Lower lobe of right lung (tissue), 2 donors: ENCODE data around the gene CCDC127. TPM values are rescaled to one million over a fixed set of nuclear protein-coding genes. Genes with fewer than 3 reads are reported as not detected.
"Not testable (repeated sequence)": the region's sequence is repeated elsewhere in the genome, so short reads cannot be mapped to it uniquely, and the experiment has no call there.

Experiments
- ATAC-seq, 2 donors: fragments of 200-7000 bp; cut with Tn5 transposase; one replicate each; pipeline ENCODE4 v1.9.1; 2020 to 2022; ENCODE audit warnings: mild to moderate bottlenecking in 2 of 2, moderate library complexity in 2 of 2
- DNase-seq: peaks from one replicate; pipeline ENCODE4 v3.0.0-alpha.2; 2020
- H3K27ac ChIP-seq: fragments of 200-600 bp; one replicate; pipeline ENCODE4 v1.8.0; 2022
- H3K27me3 ChIP-seq: fragments of 200-600 bp; one replicate; pipeline ENCODE4 v1.8.0; 2022; ENCODE audit warnings: low read depth
- H3K36me3 ChIP-seq: fragments of 200-600 bp; one replicate; pipeline ENCODE4 v1.8.0; 2022; ENCODE audit warnings: mild to moderate bottlenecking
- H3K4me1 ChIP-seq: fragments of 200-600 bp; one replicate; pipeline ENCODE4 v1.8.0; 2022
- H3K4me3 ChIP-seq: fragments of 200-600 bp; one replicate; pipeline ENCODE4 v1.8.0; 2022; ENCODE audit warnings: mild to moderate bottlenecking
- H3K9me3 ChIP-seq: fragments of 200-600 bp; one replicate; pipeline ENCODE4 v1.8.0; 2022
- intact Hi-C: fragments of 100-400 bp; cut with DNase I; formaldehyde crosslinking; loops from one replicate; pipeline ENCODE4 v1.11.0; 2022
- total RNA-seq: library from RNA; stranded (reverse); fragmentation: NEBNext Ultra II Directional; extraction: Animal tissue kit (Norgen Biotek cat#: 25700); gene quantifications from one replicate; pipeline ENCODE4 v1.2.1, GENCODE V29; 2021
- TF ChIP-seq, protein P1 (sequence below): fragments of 200-600 bp; IDR thresholded peaks from one replicate; pipeline ENCODE4 v1.8.0; 2022; ENCODE audit warnings: antibody characterized with exemption, mild to moderate bottlenecking
- donor health status: DM: no; HTN: yes; CAD: no; lungs with severe emphysema.

Gene CCDC127
- total RNA-seq, 1 donor from 2014 or later, result 4.9 TPM

- TF ChIP-seq, protein P1, sequence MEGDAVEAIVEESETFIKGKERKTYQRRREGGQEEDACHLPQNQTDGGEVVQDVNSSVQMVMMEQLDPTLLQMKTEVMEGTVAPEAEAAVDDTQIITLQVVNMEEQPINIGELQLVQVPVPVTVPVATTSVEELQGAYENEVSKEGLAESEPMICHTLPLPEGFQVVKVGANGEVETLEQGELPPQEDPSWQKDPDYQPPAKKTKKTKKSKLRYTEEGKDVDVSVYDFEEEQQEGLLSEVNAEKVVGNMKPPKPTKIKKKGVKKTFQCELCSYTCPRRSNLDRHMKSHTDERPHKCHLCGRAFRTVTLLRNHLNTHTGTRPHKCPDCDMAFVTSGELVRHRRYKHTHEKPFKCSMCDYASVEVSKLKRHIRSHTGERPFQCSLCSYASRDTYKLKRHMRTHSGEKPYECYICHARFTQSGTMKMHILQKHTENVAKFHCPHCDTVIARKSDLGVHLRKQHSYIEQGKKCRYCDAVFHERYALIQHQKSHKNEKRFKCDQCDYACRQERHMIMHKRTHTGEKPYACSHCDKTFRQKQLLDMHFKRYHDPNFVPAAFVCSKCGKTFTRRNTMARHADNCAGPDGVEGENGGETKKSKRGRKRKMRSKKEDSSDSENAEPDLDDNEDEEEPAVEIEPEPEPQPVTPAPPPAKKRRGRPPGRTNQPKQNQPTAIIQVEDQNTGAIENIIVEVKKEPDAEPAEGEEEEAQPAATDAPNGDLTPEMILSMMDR, result no peak
- ATAC-seq (no peak), DNase-seq (no peak)
- Histone ChIP-seq H3K4me3 (no peak overlapping the region), H3K27me3 (no peaks in the 10 kb centered on the region), H3K9me3 (no peaks in the 10 kb centered on the region), H3K36me3 (peaks cover 26% of the 10 kb centered on the region), H3K27ac (no peak overlapping the region), H3K4me1 (no peaks in the 10 kb centered on the region)
- intact Hi-C loops, result no loop called here
Measured at GRCh38 chr5:200985-201384, 17.0 kb downstream of the CCDC127 start.

- no peak for ATAC-seq
- peaks cover 18% of the 10 kb centered on the region for H3K36me3 ChIP-seq
- TF ChIP-seq, protein P1, result no peak
- DNase-seq, result no peak
- H3K4me3 ChIP-seq, result no peak overlapping the region
- H3K27me3 ChIP-seq, result no peaks in the 10 kb centered on the region
- no peak overlapping the region for H3K27ac ChIP-seq
- intact Hi-C loops, result no loop called here
- H3K4me1 ChIP-seq, result no peaks in the 10 kb centered on the region
- H3K9me3 ChIP-seq, result no peaks in the 10 kb centered on the region
Measured at GRCh38 chr5:199950-200645, 17.9 kb downstream of the CCDC127 start.

DNA sequence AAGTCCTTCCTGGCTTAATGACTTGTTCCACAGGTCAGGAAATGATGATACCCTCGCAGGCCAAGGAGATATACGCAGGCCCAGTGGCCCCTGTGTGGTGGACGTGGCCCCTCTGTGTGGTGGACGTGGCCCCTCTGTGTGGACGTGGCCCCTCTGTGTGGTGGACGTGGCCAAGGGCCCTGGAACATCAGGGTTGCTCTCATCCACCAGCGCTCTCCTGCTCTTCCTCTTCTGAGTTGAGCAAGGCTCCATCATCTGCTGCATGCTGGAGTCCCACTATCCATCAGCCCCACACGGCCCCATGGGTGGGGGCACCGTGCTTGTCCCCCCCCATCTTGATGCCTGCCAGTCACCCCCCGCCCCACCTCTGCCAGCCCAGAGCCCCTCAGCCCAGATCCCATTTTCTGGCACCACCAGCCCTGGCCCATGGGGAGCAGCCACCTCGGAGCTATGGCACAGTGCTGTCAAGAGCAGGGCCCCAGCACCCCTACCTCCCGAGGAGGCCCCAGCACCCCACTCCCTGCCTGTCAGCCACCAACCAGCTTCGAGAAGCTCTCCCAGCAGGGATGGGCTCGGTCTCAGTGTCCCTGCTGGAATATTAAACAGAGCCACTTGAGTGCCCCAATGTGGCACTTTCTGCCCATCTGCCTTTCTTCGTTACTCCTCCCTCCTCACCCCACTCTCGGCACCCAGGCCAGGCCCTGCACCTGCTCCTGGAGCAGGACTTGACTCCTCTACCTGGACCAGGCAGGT is 18.6 kb downstream of the CCDC127 start:
- ATAC-seq, result no peak
- intact Hi-C loops, result no loop called here
- H3K27ac ChIP-seq, result no peak overlapping the region
- DNase-seq, result no peak
- H3K4me3 ChIP-seq, result no peak overlapping the region
- H3K9me3 ChIP-seq, result no peaks in the 10 kb centered on the region
- H3K4me1 ChIP-seq, result no peaks in the 10 kb centered on the region
- H3K27me3 ChIP-seq, result no peaks in the 10 kb centered on the region
- H3K36me3 ChIP-seq, result peaks cover 13% of the 10 kb centered on the region
- TF ChIP-seq, protein P1, result no peak

GRCh38 chr5:198516-199196 is 19.3 kb downstream of the CCDC127 start:
- DNase-seq, result no peak
- intact Hi-C loops, result no loop called here
- TF ChIP-seq, protein P1, result no peak
- H3K4me1 ChIP-seq, result no peaks in the 10 kb centered on the region
- no peaks in the 10 kb centered on the region for H3K27me3 ChIP-seq
- H3K9me3 ChIP-seq, result no peaks in the 10 kb centered on the region
- no peak for ATAC-seq
- no peak overlapping the region for H3K4me3 ChIP-seq
- no peak overlapping the region for H3K27ac ChIP-seq
- peaks cover 6% of the 10 kb centered on the region for H3K36me3 ChIP-seq

- ATAC-seq, result no peak
Measured at GRCh38 chr5:197892-198489, 20.0 kb downstream of the CCDC127 start.

GRCh38 chr5:197031-197430 is 20.9 kb downstream of the CCDC127 start:
- H3K4me1 ChIP-seq, H3K9me3 ChIP-seq, H3K4me3 ChIP-seq, H3K27ac ChIP-seq, H3K27me3 ChIP-seq, ATAC-seq, H3K36me3 ChIP-seq, intact Hi-C loops: not testable (repeated sequence)
- peak; percentile 22 for DNase-seq

More at GRCh38 chr5:197892-198489, 20.0 kb downstream of the CCDC127 start:
- intact Hi-C loops, result no loop called here
- DNase-seq, result no peak
- H3K36me3 ChIP-seq, result no peaks in the 10 kb centered on the region
- no peaks in the 10 kb centered on the region for H3K27me3 ChIP-seq
- no peak overlapping the region for H3K27ac ChIP-seq
- TF ChIP-seq, protein P1, result no peak
- no peak overlapping the region for H3K4me3 ChIP-seq
- no peaks in the 10 kb centered on the region for H3K9me3 ChIP-seq
- no peaks in the 10 kb centered on the region for H3K4me1 ChIP-seq
